ENCODE results near the gene SLC38A10.

Gene SLC38A10

DNA sequence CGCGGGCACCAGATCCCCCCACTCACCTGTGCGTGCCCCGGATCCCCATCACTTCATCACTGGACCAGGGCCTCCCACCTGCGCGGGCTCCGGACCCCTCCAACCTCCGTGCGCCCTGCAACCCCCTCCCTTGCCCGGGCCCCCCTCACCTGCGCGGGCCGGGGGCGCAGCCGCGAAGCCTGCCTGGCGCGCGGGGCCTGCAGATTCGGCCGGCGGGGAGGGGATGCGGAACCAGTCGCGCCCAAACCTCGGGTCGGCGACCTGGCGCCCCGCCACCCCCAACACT is 72.5 kb downstream of the SLC38A10 start:
- Histone ChIP-seq H3K4me1 (ENCODE audit: control insufficient read depth, low read length) (peaks cover 19% of the 10 kb centered on the region), H3K27me3 (ENCODE audit: control insufficient read depth, low read length) (no peaks in the 10 kb centered on the region), H3K79me2 (ENCODE audit: control insufficient read depth, low read length) (peaks cover 12% of the 10 kb centered on the region), H3F3A (ENCODE audit: control insufficient read depth, insufficient read depth) (peaks cover 3% of the 10 kb centered on the region; the same call in 1 of the 2 replicates), H3K9me3 (ENCODE audit: control insufficient read depth, insufficient read depth, low read length) (no peaks in the 10 kb centered on the region), H3K4me2 (ENCODE audit: low read length) (peak overlapping the region; percentile 97), H3K9me2 (replicated peaks; ENCODE audit: control insufficient read depth, low read length) (no peaks in the 10 kb centered on the region), H3K4me3 (ENCODE audit: low read length) (peak overlapping the region; percentile 98), H3K27ac (ENCODE audit: low read depth, low read length) (no peak overlapping the region), H4K20me1 (ENCODE audit: control insufficient read depth, insufficient read depth, low read depth, low read length) (no peaks in the 10 kb centered on the region), H3K36me3 (ENCODE audit: control insufficient read depth, low read length) (no peaks in the 10 kb centered on the region)
- no peak for TF ChIP-seq EZH2phosphoT487 (IDR thresholded peaks at IDR 0.05; ENCODE audit: borderline replicate concordance, low read length)
- TF ChIP-seq, protein P1, sequence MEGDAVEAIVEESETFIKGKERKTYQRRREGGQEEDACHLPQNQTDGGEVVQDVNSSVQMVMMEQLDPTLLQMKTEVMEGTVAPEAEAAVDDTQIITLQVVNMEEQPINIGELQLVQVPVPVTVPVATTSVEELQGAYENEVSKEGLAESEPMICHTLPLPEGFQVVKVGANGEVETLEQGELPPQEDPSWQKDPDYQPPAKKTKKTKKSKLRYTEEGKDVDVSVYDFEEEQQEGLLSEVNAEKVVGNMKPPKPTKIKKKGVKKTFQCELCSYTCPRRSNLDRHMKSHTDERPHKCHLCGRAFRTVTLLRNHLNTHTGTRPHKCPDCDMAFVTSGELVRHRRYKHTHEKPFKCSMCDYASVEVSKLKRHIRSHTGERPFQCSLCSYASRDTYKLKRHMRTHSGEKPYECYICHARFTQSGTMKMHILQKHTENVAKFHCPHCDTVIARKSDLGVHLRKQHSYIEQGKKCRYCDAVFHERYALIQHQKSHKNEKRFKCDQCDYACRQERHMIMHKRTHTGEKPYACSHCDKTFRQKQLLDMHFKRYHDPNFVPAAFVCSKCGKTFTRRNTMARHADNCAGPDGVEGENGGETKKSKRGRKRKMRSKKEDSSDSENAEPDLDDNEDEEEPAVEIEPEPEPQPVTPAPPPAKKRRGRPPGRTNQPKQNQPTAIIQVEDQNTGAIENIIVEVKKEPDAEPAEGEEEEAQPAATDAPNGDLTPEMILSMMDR (IDR thresholded peaks at IDR 0.05; ENCODE audit: low read depth, low read length, poor library complexity, severe bottlenecking): no peak

DNA sequence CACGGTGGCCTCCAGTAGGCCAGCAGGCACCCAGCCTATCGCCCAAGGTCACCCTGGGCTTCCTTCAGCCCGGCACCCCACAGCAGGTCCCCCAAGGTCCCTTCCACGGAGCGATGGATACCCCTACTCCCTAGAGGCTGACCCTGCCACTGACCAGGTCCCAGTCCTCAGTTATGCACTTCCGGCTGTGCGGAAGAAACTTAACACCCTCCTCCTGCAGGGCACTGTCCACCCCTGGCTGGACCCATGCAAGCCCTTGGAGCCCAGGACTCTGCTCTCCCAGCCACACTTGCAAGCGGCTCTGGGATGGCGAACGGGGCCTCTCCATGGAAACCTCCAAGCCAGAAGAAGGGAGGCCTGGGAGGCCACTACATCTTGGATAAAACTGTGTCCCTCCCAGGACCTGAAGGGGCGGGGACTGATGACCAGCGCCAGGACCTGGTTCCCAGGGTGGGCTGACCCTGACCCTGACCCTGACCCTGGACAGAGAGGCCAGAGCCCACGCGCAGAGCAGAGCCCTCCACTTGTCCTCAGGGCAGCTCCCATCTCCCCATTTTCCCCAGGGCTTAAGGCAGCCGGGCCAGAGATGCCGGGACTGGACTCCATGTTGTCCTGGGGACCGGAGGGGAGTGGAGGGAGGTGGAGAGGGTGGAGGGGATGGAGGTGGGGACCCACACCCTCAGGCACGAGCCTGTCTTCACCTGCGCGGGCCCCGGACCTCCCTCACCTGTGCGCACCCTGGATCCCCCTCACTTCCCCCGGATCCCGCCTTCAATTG is 73.1 kb downstream of the SLC38A10 start:
- Histone ChIP-seq H3K36me3 (ENCODE audit: control insufficient read depth, low read length) (no peaks in the 10 kb centered on the region), H3K4me3 (ENCODE audit: low read length) (peak overlapping the region; percentile 98), H3K27me3 (ENCODE audit: control insufficient read depth, low read length) (no peaks in the 10 kb centered on the region), H3K9me2 (replicated peaks; ENCODE audit: control insufficient read depth, low read length) (no peaks in the 10 kb centered on the region), H3K9me3 (ENCODE audit: control insufficient read depth, insufficient read depth, low read length) (no peaks in the 10 kb centered on the region), H3K79me2 (ENCODE audit: control insufficient read depth, low read length) (peaks cover 12% of the 10 kb centered on the region), H3F3A (ENCODE audit: control insufficient read depth, insufficient read depth) (peaks cover 3% of the 10 kb centered on the region; the same call in 1 of the 2 replicates), H3K4me1 (ENCODE audit: control insufficient read depth, low read length) (peaks cover 18% of the 10 kb centered on the region), H3K4me2 (ENCODE audit: low read length) (peak overlapping the region; percentile 97), H4K20me1 (ENCODE audit: control insufficient read depth, insufficient read depth, low read depth, low read length) (no peaks in the 10 kb centered on the region), H3K27ac (ENCODE audit: low read depth, low read length) (no peak overlapping the region)
- TF ChIP-seq, protein P1 (IDR thresholded peaks at IDR 0.05; ENCODE audit: low read depth, low read length, poor library complexity, severe bottlenecking): no peak
- TF ChIP-seq EZH2phosphoT487 (IDR thresholded peaks at IDR 0.05; ENCODE audit: borderline replicate concordance, low read length): no peak

DNA sequence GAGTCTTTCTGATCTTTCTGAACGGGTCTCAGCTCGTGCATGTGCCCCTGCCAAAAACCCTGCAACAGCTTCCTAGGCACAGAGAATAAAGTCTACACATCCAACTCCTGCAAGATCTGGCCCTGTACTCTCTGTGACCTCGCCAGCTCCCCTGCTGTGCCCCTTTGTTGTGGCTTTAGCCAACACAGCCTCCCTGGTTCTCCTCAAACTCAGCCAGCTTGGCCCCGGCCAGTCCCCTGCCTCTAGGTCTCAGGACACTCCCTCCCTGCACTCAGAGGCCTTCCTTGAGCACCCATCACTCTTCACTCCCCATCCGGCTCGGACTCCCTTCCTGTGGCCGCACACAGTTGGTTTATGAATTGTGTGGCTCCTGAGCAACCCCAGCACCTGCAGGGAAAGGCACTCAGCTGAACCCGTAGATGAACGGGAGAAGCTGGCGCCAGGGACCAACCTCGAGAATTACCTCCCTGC is 73.7 kb downstream of the SLC38A10 start:
- H3K79me2 ChIP-seq (ENCODE audit: control insufficient read depth, low read length): peaks cover 12% of the 10 kb centered on the region

More for the DNA sequence above, 73.7 kb downstream of the SLC38A10 start:
- Histone ChIP-seq H4K20me1 (ENCODE audit: control insufficient read depth, insufficient read depth, low read depth, low read length) (no peaks in the 10 kb centered on the region), H3K4me3 (ENCODE audit: low read length) (peak overlapping the region; percentile 98), H3K36me3 (ENCODE audit: control insufficient read depth, low read length) (no peaks in the 10 kb centered on the region), H3K27me3 (ENCODE audit: control insufficient read depth, low read length) (no peaks in the 10 kb centered on the region), H3K9me2 (replicated peaks; ENCODE audit: control insufficient read depth, low read length) (no peaks in the 10 kb centered on the region), H3K4me1 (ENCODE audit: control insufficient read depth, low read length) (peaks cover 18% of the 10 kb centered on the region), H3F3A (ENCODE audit: control insufficient read depth, insufficient read depth) (peaks cover 3% of the 10 kb centered on the region; the same call in 1 of the 2 replicates), H3K9me3 (ENCODE audit: control insufficient read depth, insufficient read depth, low read length) (no peaks in the 10 kb centered on the region), H3K4me2 (ENCODE audit: low read length) (peak overlapping the region; percentile 97), H3K27ac (ENCODE audit: low read depth, low read length) (no peak overlapping the region)
- no peak for TF ChIP-seq EZH2phosphoT487 (IDR thresholded peaks at IDR 0.05; ENCODE audit: borderline replicate concordance, low read length)
- TF ChIP-seq, protein P1 (IDR thresholded peaks at IDR 0.05; ENCODE audit: low read depth, low read length, poor library complexity, severe bottlenecking): no peak
